ENCODE measurements around the gene PDE4C. TPM values are rescaled to one million over a fixed set of nuclear protein-coding genes. Genes with fewer than 3 reads are reported as not detected.

Gene PDE4C
- total and polyA plus RNA-seq, 10 of the 15 experiments (the other 5 are each of a cell fraction or from before 2014, with no cell fraction given), result 0.08 to 0.73 (median 0.34) TPM

- DNase-seq (ENCODE audit: low read depth, low spot score) (no peak), FAIRE-seq (no peak), ATAC-seq (no peak)
- WGBS (ENCODE audit: insufficient coverage, insufficient replicate concordance, low lambda C conversion rate, missing lambda C conversion rate), result under 1% methylated on average over 11 of the region's 11 CpGs
- no peak overlapping the region for H2AFZ ChIP-seq (ENCODE audit: control insufficient read depth, low read depth, low read length)
- H3K9ac ChIP-seq (ENCODE audit: control insufficient read depth, insufficient read depth, low read length), result peak overlapping the region; percentile 83
- peak overlapping the region; percentile 100 for H3K4me2 ChIP-seq (ENCODE audit: control insufficient read depth, insufficient read depth)
- peaks cover 30% of the 10 kb centered on the region for H3K79me2 ChIP-seq (ENCODE audit: control insufficient read depth, insufficient read depth, low read length)
- TF ChIP-seq E4F1 (IDR thresholded peaks at IDR 0.05; ENCODE audit: borderline replicate concordance, partially characterized antibody) (no peak), EGR1 (IDR thresholded peaks at IDR 0.05; ENCODE audit: borderline replicate concordance in 1 of 2, low read depth in 2 of 2, low read length in 2 of 2) (peak in 1 of 2 experiments; percentile 50; a peak in 1 of 3 replicates), HDAC6 (IDR thresholded peaks at IDR 0.05; ENCODE audit: unreplicated experiment) (no peak), IKZF1 (conservative IDR thresholded peaks at IDR 0.05) (0 out of 2 replicates have a peak, but pooled peaks have one; percentile 14), GATAD2B (conservative IDR thresholded peaks at IDR 0.05; ENCODE audit: low read depth) (0 out of 2 replicates have a peak, but pooled peaks have one; percentile 31), POLR2A (IDR thresholded peaks at IDR 0.05; ENCODE audit: low read depth, low read length) (peak; percentile 16; the same call in 1 of the 2 replicates)
- peaks cover 17 to 19% of the 10 kb centered on the region in 2 experiments; a peak in 3 of 4 replicates for H3K36me3 ChIP-seq (ENCODE audit: control insufficient read depth in 2 of 2, insufficient read depth in 2 of 2, low read length in 1 of 2)
- CTCF ChIA-PET, result interaction anchor here (1.0 to 1.2 kb wide), 5 partner anchors 9 to 236 kb away, joined by 3 to 4 read pairs (median 3); no protein-coding TSS in a partner anchor
- peak overlapping the region; percentile 94 for H3K4me3 ChIP-seq
- in situ Hi-C loops (cut with MboI) (no loop called here), intact Hi-C loops (cut with micrococcal nuclease; ENCODE audit: unreplicated experiment) (loop anchor here (5.0 kb wide), 2 partner anchors 78 to 228 kb away; partner anchors contain the start of gene MAST3)
- H3K4me1 ChIP-seq (ENCODE audit: control insufficient read depth, insufficient read depth, low read length), result peaks cover 47% of the 10 kb centered on the region
- H3K27me3 ChIP-seq (replicated peaks in 1 of 2; ENCODE audit: control insufficient read depth in 2 of 2, insufficient read depth in 2 of 2, low read length in 1 of 2), result no peaks in the 10 kb centered on the region
- H3K9me3 ChIP-seq (replicated peaks; ENCODE audit: control insufficient read depth, insufficient read depth, low read length), result no peaks in the 10 kb centered on the region; the same call in 2 of the 3 replicates
- RAD21 ChIA-PET (ENCODE audit: unreplicated experiment), result interaction anchor here (0.5 to 4.5 kb wide), 7 partner anchors 10 to 62 kb away, joined by 3 to 15 read pairs (median 4); partner anchors contain the start of gene RAB3A
- SMC1A ChIA-PET (ENCODE audit: uncharacterized antibody, unreplicated experiment), result interaction anchor here (0.9 to 3.4 kb wide), 8 partner anchors 9 to 288 kb away, joined by 3 to 14 read pairs (median 4); partner anchors contain the start of genes MPV17L2 and RAB3A
- H3K27ac ChIP-seq (ENCODE audit: control insufficient read depth, insufficient read depth), result peak overlapping the region; percentile 79
- POLR2A ChIA-PET, result interaction anchor here (1.2 to 4.2 kb wide), 7 partner anchors 12 to 199 kb away, joined by 3 to 31 read pairs (median 4); partner anchors contain the start of genes MPV17L2, PIK3R2 and RAB3A
- no peaks in the 10 kb centered on the region for H4K20me1 ChIP-seq (ENCODE audit: control insufficient read depth, insufficient read depth)
- BruUV-seq (replicated peaks), result no TSS peak
Measured at GRCh38 chr19:18174983-18175382, 51.3 kb downstream of the PDE4C start.

Other genes starting within 250 kb of the PDE4C start
Only the 7 nearest of the 15 such genes appear.
- 6.3 and 8.0 TPM in 2 replicates for gene PIK3R2, start 73.3 kb downstream of the PDE4C start, total RNA-seq (2014; rRNA removed)
- gene PIK3R2, start 73.3 kb downstream of the PDE4C start, total RNA-seq (2014; rRNA removed; fragmentation: Illumina TruSeq; extraction: Trizol), result 1.9 and 3.9 TPM in 2 replicates
- gene PIK3R2, start 73.3 kb downstream of the PDE4C start, total RNA-seq (2021), result 22.6 and 23.3 TPM in 2 replicates
- 2.9 and 6.4 TPM in 2 replicates for gene PIK3R2, start 73.3 kb downstream of the PDE4C start, polyA plus RNA-seq (2011; rRNA removed)
- gene PIK3R2, start 73.3 kb downstream of the PDE4C start, polyA plus RNA-seq (2014; fragmentation: Illumina TruSeq; extraction: Trizol), result 0.73 and 3.4 TPM in 2 replicates
- gene PIK3R2, start 73.3 kb downstream of the PDE4C start, polyA plus RNA-seq (2014; fragmentation: Nextera tagmentation; extraction: Ambion mirVana), result under 1 TPM; 0.26 to 0.75 TPM
- gene PIK3R2, start 73.3 kb downstream of the PDE4C start, polyA plus RNA-seq (2014; rRNA removed), result 5.2 and 5.8 TPM in 2 replicates
- 1 to 10 TPM; 1.1 TPM for gene PIK3R2, start 73.3 kb downstream of the PDE4C start, polyA plus RNA-seq (2016; fragmentation: Nextera tagmentation; extraction: Ambion mirVana)
- 747 and 845 TPM in 2 replicates for gene IFI30, start 52.6 kb downstream of the PDE4C start, total RNA-seq (2014; rRNA removed)
- gene IFI30, start 52.6 kb downstream of the PDE4C start, total RNA-seq (2014; rRNA removed; fragmentation: Illumina TruSeq; extraction: Trizol), result 221 and 225 TPM in 2 replicates
- 301 and 314 TPM in 2 replicates for gene IFI30, start 52.6 kb downstream of the PDE4C start, total RNA-seq (2021)
- gene IFI30, start 52.6 kb downstream of the PDE4C start, polyA plus RNA-seq (2011; rRNA removed), result 232 and 365 TPM in 2 replicates
- 147 and 257 TPM in 2 replicates for gene IFI30, start 52.6 kb downstream of the PDE4C start, polyA plus RNA-seq (2014; fragmentation: Illumina TruSeq; extraction: Trizol)
- 1,000 to 10,000 TPM; 1,054 to 1,112 TPM for gene IFI30, start 52.6 kb downstream of the PDE4C start, polyA plus RNA-seq (2014; fragmentation: Nextera tagmentation; extraction: Ambion mirVana)
- gene IFI30, start 52.6 kb downstream of the PDE4C start, polyA plus RNA-seq (2014; rRNA removed), result 492 and 678 TPM in 2 replicates
- gene IFI30, start 52.6 kb downstream of the PDE4C start, polyA plus RNA-seq (2016; fragmentation: Nextera tagmentation; extraction: Ambion mirVana), result 100 to 1,000 TPM; 445 to 456 TPM
- gene MPV17L2, start 33.2 kb downstream of the PDE4C start, total RNA-seq (2014; rRNA removed), result 26.7 and 32.0 TPM in 2 replicates
- 13.6 and 15.4 TPM in 2 replicates for gene MPV17L2, start 33.2 kb downstream of the PDE4C start, total RNA-seq (2014; rRNA removed; fragmentation: Illumina TruSeq; extraction: Trizol)
- 17.9 and 19.9 TPM in 2 replicates for gene MPV17L2, start 33.2 kb downstream of the PDE4C start, total RNA-seq (2021)
- 7.1 and 17.1 TPM in 2 replicates for gene MPV17L2, start 33.2 kb downstream of the PDE4C start, polyA plus RNA-seq (2011; rRNA removed)
- 10.4 and 25.9 TPM in 2 replicates for gene MPV17L2, start 33.2 kb downstream of the PDE4C start, polyA plus RNA-seq (2014; fragmentation: Illumina TruSeq; extraction: Trizol)
- 1 to 10 TPM; 5.1 to 7.7 TPM for gene MPV17L2, start 33.2 kb downstream of the PDE4C start, polyA plus RNA-seq (2014; fragmentation: Nextera tagmentation; extraction: Ambion mirVana)
- gene MPV17L2, start 33.2 kb downstream of the PDE4C start, polyA plus RNA-seq (2014; rRNA removed), result 39.4 and 44.5 TPM in 2 replicates
- gene MPV17L2, start 33.2 kb downstream of the PDE4C start, polyA plus RNA-seq (2016; fragmentation: Nextera tagmentation; extraction: Ambion mirVana), result 10 to 100 TPM; 46.2 to 57.2 TPM
- 0.98 and 1.2 TPM in 2 replicates for gene RAB3A, start 22.4 kb downstream of the PDE4C start, total RNA-seq (2014; rRNA removed)
- 0.51 and 0.67 TPM in 2 replicates for gene RAB3A, start 22.4 kb downstream of the PDE4C start, total RNA-seq (2014; rRNA removed; fragmentation: Illumina TruSeq; extraction: Trizol)
- 2.9 and 3.5 TPM in 2 replicates for gene RAB3A, start 22.4 kb downstream of the PDE4C start, total RNA-seq (2021)
- gene RAB3A, start 22.4 kb downstream of the PDE4C start, polyA plus RNA-seq (2011; rRNA removed), result 1.3 and 2.8 TPM in 2 replicates
- gene RAB3A, start 22.4 kb downstream of the PDE4C start, polyA plus RNA-seq (2014; fragmentation: Illumina TruSeq; extraction: Trizol), result 0.54 and 1.1 TPM in 2 replicates
- under 1 TPM in 1 of 2 experiments, not detected in 1; 0.07 TPM for gene RAB3A, start 22.4 kb downstream of the PDE4C start, polyA plus RNA-seq (2014; fragmentation: Nextera tagmentation; extraction: Ambion mirVana)
- gene RAB3A, start 22.4 kb downstream of the PDE4C start, polyA plus RNA-seq (2014; rRNA removed), result 1.0 and 2.5 TPM in 2 replicates
- gene RAB3A, start 22.4 kb downstream of the PDE4C start, polyA plus RNA-seq (2016; fragmentation: Nextera tagmentation; extraction: Ambion mirVana), result 1 to 10 TPM; 1.6 to 2.0 TPM
- gene IQCN, start 48.0 kb upstream of the PDE4C start, total RNA-seq (2014; rRNA removed), result 0.23 and 0.27 TPM in 2 replicates
- gene IQCN, start 48.0 kb upstream of the PDE4C start, total RNA-seq (2014; rRNA removed; fragmentation: Illumina TruSeq; extraction: Trizol), result 0.27 and 0.28 TPM in 2 replicates
- 0.54 and 0.64 TPM in 2 replicates for gene IQCN, start 48.0 kb upstream of the PDE4C start, total RNA-seq (2021)
- gene IQCN, start 48.0 kb upstream of the PDE4C start, polyA plus RNA-seq (2011; rRNA removed), result 0.01 TPM in 1 of 2 replicates, not detected in the other
- gene IQCN, start 48.0 kb upstream of the PDE4C start, polyA plus RNA-seq (2014; fragmentation: Illumina TruSeq; extraction: Trizol), result 0.08 and 0.19 TPM in 2 replicates
- gene IQCN, start 48.0 kb upstream of the PDE4C start, polyA plus RNA-seq (2014; fragmentation: Nextera tagmentation; extraction: Ambion mirVana), result not detected
- gene IQCN, start 48.0 kb upstream of the PDE4C start, polyA plus RNA-seq (2014; rRNA removed), result 0.45 and 0.72 TPM in 2 replicates
- under 1 TPM in 1 of 2 experiments, not detected in 1; 0.07 TPM for gene IQCN, start 48.0 kb upstream of the PDE4C start, polyA plus RNA-seq (2016; fragmentation: Nextera tagmentation; extraction: Ambion mirVana)
- gene JUND, start 55.2 kb upstream of the PDE4C start, total RNA-seq (2014; rRNA removed), result 91.3 and 116 TPM in 2 replicates
- 16.9 and 19.1 TPM in 2 replicates for gene JUND, start 55.2 kb upstream of the PDE4C start, total RNA-seq (2014; rRNA removed; fragmentation: Illumina TruSeq; extraction: Trizol)
- 164 and 176 TPM in 2 replicates for gene JUND, start 55.2 kb upstream of the PDE4C start, total RNA-seq (2021)
- 9.2 and 18.6 TPM in 2 replicates for gene JUND, start 55.2 kb upstream of the PDE4C start, polyA plus RNA-seq (2011; rRNA removed)
- 20.3 and 26.8 TPM in 2 replicates for gene JUND, start 55.2 kb upstream of the PDE4C start, polyA plus RNA-seq (2014; fragmentation: Illumina TruSeq; extraction: Trizol)
- 10 to 100 TPM; 11.2 to 16.0 TPM for gene JUND, start 55.2 kb upstream of the PDE4C start, polyA plus RNA-seq (2014; fragmentation: Nextera tagmentation; extraction: Ambion mirVana)
- 148 and 166 TPM in 2 replicates for gene JUND, start 55.2 kb upstream of the PDE4C start, polyA plus RNA-seq (2014; rRNA removed)
- gene JUND, start 55.2 kb upstream of the PDE4C start, polyA plus RNA-seq (2016; fragmentation: Nextera tagmentation; extraction: Ambion mirVana), result 1 to 10 TPM; 7.4 to 9.1 TPM
- 430 and 457 TPM in 2 replicates for gene LSM4, start 96.6 kb upstream of the PDE4C start, total RNA-seq (2014; rRNA removed)
- gene LSM4, start 96.6 kb upstream of the PDE4C start, total RNA-seq (2014; rRNA removed; fragmentation: Illumina TruSeq; extraction: Trizol), result 163 and 186 TPM in 2 replicates
- 248 and 251 TPM in 2 replicates for gene LSM4, start 96.6 kb upstream of the PDE4C start, total RNA-seq (2021)
- 95.6 and 140 TPM in 2 replicates for gene LSM4, start 96.6 kb upstream of the PDE4C start, polyA plus RNA-seq (2011; rRNA removed)
- 59.2 and 86.6 TPM in 2 replicates for gene LSM4, start 96.6 kb upstream of the PDE4C start, polyA plus RNA-seq (2014; fragmentation: Illumina TruSeq; extraction: Trizol)
- gene LSM4, start 96.6 kb upstream of the PDE4C start, polyA plus RNA-seq (2014; fragmentation: Nextera tagmentation; extraction: Ambion mirVana), result 10 to 100 TPM; 12.6 to 38.2 TPM
- 439 and 477 TPM in 2 replicates for gene LSM4, start 96.6 kb upstream of the PDE4C start, polyA plus RNA-seq (2014; rRNA removed)
- 100 to 1,000 TPM; 628 to 652 TPM for gene LSM4, start 96.6 kb upstream of the PDE4C start, polyA plus RNA-seq (2016; fragmentation: Nextera tagmentation; extraction: Ambion mirVana)